ENCODE measurements around the gene CORO2A.

Gene CORO2A

DNA sequence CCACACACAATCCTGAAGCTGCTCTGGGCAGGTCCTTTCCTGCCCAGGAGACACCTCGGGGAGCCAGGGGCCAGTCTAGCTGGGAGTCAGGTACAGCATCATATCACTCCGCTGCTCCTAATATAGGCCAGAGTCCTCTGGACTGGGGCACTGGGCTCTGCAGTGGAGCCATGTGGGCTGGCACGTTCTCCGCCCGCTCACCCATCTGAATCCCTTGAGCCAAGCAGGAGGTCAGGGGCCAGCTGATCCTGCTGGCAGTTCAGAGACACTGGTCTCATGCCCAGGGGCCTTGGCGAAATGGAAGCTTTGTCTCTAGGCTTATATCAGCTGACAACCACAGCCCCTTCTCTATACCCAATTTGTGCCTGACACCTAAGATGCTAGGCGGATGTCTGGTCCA is 9.3 kb upstream of the CORO2A start:
- no peaks in the 10 kb centered on the region for H3K36me3 ChIP-seq (ENCODE audit: control insufficient read depth in 2 of 2, insufficient read depth in 1 of 2, low read length in 2 of 2)
- no peak overlapping the region for H3K27ac ChIP-seq (ENCODE audit: extremely low read depth, low read depth, low read length)
- TF ChIP-seq HOXA7 (CRISPR knock-in tag; IDR thresholded peaks at IDR 0.05; ENCODE audit: borderline replicate concordance) (no peak), ZNF24 (tag by site-specific recombination; IDR thresholded peaks at IDR 0.05) (no peak), ZNF146 (tag by site-specific recombination; IDR thresholded peaks at IDR 0.05) (no peak), SETDB1 (IDR thresholded peaks at IDR 0.05; ENCODE audit: insufficient read length, low read length) (no peak), ZNF350 (tag by site-specific recombination; IDR thresholded peaks at IDR 0.05) (no peak)
- TF ChIP-seq, protein P1, sequence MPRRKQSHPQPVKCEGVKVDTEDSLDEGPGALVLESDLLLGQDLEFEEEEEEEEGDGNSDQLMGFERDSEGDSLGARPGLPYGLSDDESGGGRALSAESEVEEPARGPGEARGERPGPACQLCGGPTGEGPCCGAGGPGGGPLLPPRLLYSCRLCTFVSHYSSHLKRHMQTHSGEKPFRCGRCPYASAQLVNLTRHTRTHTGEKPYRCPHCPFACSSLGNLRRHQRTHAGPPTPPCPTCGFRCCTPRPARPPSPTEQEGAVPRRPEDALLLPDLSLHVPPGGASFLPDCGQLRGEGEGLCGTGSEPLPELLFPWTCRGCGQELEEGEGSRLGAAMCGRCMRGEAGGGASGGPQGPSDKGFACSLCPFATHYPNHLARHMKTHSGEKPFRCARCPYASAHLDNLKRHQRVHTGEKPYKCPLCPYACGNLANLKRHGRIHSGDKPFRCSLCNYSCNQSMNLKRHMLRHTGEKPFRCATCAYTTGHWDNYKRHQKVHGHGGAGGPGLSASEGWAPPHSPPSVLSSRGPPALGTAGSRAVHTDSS (tag by site-specific recombination; IDR thresholded peaks at IDR 0.05): no peak
- ChIA-PET POLR2A (no interaction called here), CTCF (interaction anchor here (0.6 to 1.8 kb wide), 3 partner anchors 8 to 61 kb away, joined by 3 to 11 read pairs (median 5); no protein-coding TSS in a partner anchor)
- H3K4me3 ChIP-seq (ENCODE audit: low read depth, low read length): no peak overlapping the region
- no peaks in the 10 kb centered on the region for H3K9me3 ChIP-seq (ENCODE audit: control insufficient read depth, insufficient read depth, low read depth, low read length)
- H3K4me1 ChIP-seq (ENCODE audit: control insufficient read depth, insufficient read depth, low read length): no peaks in the 10 kb centered on the region

DNA sequence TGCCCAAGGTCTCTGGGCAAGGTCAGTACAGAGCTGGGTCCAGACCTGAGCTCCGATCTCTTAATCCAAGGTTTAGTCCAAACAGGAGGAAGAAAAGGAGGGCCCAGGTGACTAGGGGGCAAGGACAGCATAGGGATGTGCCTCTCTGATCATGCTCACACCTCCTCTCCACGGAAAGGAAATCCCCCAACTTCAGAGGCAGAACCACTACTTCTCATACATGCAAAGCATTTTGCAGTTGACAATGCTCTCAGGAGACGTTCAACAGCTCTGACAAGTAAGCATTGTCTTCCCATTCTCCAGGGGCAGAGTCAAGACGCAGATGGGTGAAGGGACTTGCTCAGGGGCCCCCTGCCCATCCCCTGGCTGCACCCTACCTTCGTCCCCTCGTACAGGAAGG is 8.7 kb upstream of the CORO2A start:
- no peaks in the 10 kb centered on the region for H3K9me3 ChIP-seq (ENCODE audit: control insufficient read depth, insufficient read depth, low read depth, low read length)
- H3K4me3 ChIP-seq (ENCODE audit: low read depth, low read length): no peak overlapping the region
- no peak overlapping the region for H3K27ac ChIP-seq (ENCODE audit: extremely low read depth, low read depth, low read length)
- ChIA-PET POLR2A (interaction anchor here (0.7 to 1.2 kb wide), 2 partner anchors 9 to 145 kb away, joined by 3 to 4 read pairs; partner anchors contain the start of gene NANS), CTCF (interaction anchor here (0.7 to 1.8 kb wide), 3 partner anchors 8 to 574 kb away, joined by 3 to 5 read pairs (median 3); no protein-coding TSS in a partner anchor)
- TF ChIP-seq ZNF146 (tag by site-specific recombination; IDR thresholded peaks at IDR 0.05) (no peak), ZNF660 (tag by site-specific recombination; IDR thresholded peaks at IDR 0.05) (no peak)
- TF ChIP-seq, protein P2, sequence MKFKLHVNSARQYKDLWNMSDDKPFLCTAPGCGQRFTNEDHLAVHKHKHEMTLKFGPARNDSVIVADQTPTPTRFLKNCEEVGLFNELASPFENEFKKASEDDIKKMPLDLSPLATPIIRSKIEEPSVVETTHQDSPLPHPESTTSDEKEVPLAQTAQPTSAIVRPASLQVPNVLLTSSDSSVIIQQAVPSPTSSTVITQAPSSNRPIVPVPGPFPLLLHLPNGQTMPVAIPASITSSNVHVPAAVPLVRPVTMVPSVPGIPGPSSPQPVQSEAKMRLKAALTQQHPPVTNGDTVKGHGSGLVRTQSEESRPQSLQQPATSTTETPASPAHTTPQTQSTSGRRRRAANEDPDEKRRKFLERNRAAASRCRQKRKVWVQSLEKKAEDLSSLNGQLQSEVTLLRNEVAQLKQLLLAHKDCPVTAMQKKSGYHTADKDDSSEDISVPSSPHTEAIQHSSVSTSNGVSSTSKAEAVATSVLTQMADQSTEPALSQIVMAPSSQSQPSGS (tag by site-specific recombination; IDR thresholded peaks at IDR 0.05; ENCODE audit: low read depth): no peak
- no peaks in the 10 kb centered on the region for H3K36me3 ChIP-seq (ENCODE audit: control insufficient read depth in 2 of 2, insufficient read depth in 1 of 2, low read length in 2 of 2)
- H3K4me1 ChIP-seq (ENCODE audit: control insufficient read depth, insufficient read depth, low read length): no peaks in the 10 kb centered on the region

DNA sequence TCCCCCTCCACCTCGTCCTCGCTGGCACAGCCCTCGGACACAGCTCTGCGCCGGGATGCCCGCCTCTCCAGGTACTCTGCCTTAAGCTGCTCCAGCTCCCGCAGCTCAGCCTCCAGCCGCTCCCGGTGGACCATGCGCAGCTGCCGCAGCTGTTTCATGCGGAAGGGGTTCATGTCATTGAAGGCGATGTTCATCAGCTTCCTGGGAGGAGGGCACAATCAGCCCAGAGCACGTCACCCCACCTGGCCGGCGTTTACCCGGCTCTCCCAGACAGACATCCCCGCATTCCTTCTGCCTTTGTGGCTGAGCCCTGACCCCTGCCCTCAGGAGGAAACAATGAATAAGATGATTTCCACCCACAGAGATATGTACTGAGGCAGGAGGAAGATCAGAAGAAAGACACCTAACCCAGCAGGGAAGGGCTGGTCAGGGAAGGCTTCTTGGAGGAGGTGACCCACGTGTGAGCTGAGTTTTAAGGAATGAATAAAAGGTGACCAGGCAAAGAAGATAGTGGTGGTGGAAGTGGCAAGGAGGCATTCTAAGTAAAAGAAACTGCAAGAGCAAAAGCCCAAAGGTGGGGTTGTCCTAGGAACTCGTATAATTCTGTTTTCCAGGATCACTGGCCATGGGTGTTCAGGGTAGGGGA is 7.1 kb upstream of the CORO2A start:
- Histone ChIP-seq H3K4me3 (ENCODE audit: low read depth, low read length) (no peak overlapping the region), H3K9me3 (ENCODE audit: control insufficient read depth, insufficient read depth, low read depth, low read length) (no peaks in the 10 kb centered on the region), H3K4me1 (ENCODE audit: control insufficient read depth, insufficient read depth, low read length) (no peaks in the 10 kb centered on the region), H3K27ac (ENCODE audit: extremely low read depth, low read depth, low read length) (no peak overlapping the region), H3K36me3 (ENCODE audit: control insufficient read depth in 2 of 2, insufficient read depth in 1 of 2, low read length in 2 of 2) (no peaks in the 10 kb centered on the region)
- CTCF ChIA-PET: interaction anchor here (0.6 to 1.6 kb wide), 2 partner anchors 65 to 490 kb away, joined by 3 to 5 read pairs; no protein-coding TSS in a partner anchor
- TF ChIP-seq, protein P3, sequence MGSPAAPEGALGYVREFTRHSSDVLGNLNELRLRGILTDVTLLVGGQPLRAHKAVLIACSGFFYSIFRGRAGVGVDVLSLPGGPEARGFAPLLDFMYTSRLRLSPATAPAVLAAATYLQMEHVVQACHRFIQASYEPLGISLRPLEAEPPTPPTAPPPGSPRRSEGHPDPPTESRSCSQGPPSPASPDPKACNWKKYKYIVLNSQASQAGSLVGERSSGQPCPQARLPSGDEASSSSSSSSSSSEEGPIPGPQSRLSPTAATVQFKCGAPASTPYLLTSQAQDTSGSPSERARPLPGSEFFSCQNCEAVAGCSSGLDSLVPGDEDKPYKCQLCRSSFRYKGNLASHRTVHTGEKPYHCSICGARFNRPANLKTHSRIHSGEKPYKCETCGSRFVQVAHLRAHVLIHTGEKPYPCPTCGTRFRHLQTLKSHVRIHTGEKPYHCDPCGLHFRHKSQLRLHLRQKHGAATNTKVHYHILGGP (tag by site-specific recombination; IDR thresholded peaks at IDR 0.05): no peak
- TF ChIP-seq, protein P4, sequence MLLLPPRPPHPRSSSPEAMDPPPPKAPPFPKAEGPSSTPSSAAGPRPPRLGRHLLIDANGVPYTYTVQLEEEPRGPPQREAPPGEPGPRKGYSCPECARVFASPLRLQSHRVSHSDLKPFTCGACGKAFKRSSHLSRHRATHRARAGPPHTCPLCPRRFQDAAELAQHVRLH (tag by site-specific recombination; IDR thresholded peaks at IDR 0.05): no peak
- no peak for TF ChIP-seq SETDB1 (IDR thresholded peaks at IDR 0.05; ENCODE audit: insufficient read length, low read length)
- no peak for TF ChIP-seq ZNF140 (tag by site-specific recombination; IDR thresholded peaks at IDR 0.05)
- TF ChIP-seq ZNF37A (tag by site-specific recombination; IDR thresholded peaks at IDR 0.05): no peak
- TF ChIP-seq ZNF433 (tag by site-specific recombination; IDR thresholded peaks at IDR 0.05; ENCODE audit: low read depth): no peak
- TF ChIP-seq SCRT1 (tag by site-specific recombination; IDR thresholded peaks at IDR 0.05; ENCODE audit: borderline replicate concordance): no peak
- TF ChIP-seq BCL11A (tag by site-specific recombination; IDR thresholded peaks at IDR 0.05; ENCODE audit: low read depth): no peak
- TF ChIP-seq KLF1 (tag by site-specific recombination; IDR thresholded peaks at IDR 0.05): no peak
- TF ChIP-seq SALL2 (tag by site-specific recombination; IDR thresholded peaks at IDR 0.05; ENCODE audit: borderline replicate concordance): no peak
- TF ChIP-seq, protein P5, sequence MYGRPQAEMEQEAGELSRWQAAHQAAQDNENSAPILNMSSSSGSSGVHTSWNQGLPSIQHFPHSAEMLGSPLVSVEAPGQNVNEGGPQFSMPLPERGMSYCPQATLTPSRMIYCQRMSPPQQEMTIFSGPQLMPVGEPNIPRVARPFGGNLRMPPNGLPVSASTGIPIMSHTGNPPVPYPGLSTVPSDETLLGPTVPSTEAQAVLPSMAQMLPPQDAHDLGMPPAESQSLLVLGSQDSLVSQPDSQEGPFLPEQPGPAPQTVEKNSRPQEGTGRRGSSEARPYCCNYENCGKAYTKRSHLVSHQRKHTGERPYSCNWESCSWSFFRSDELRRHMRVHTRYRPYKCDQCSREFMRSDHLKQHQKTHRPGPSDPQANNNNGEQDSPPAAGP (tag by site-specific recombination; IDR thresholded peaks at IDR 0.05): no peak
- TF ChIP-seq ZNF223 (tag by site-specific recombination; IDR thresholded peaks at IDR 0.05): no peak
- TF ChIP-seq ZNF324 (tag by site-specific recombination; IDR thresholded peaks at IDR 0.05): no peak
- POLR2A ChIA-PET: interaction anchor here (0.6 to 0.7 kb wide), 2 partner anchors 56 to 57 kb away, joined by 5 to 6 read pairs; partner anchors contain the start of gene TBC1D2
